HUES64 (cell line): Measurements from ENCODE around the gene NAMPT.
A peak's percentile ranks its signal among the peaks of the same experiment; 100 is the strongest.

Experiments used
- H3K27ac ChIP-seq: 2 replicates; pipeline ENCODE4 v1.7.0; 2013; ENCODE audit warnings: low read depth, low read length, inconsistent platforms
- H3K27me3 ChIP-seq: 2 replicates; pipeline ENCODE4 v1.6.1; 2013; ENCODE audit warnings: mild to moderate bottlenecking, low read length; ENCODE audit not compliant: insufficient read depth
- H3K36me3 ChIP-seq: 2 replicates; pipeline ENCODE4 v1.6.1; 2013; ENCODE audit warnings: mild to moderate bottlenecking, low read length; ENCODE audit not compliant: insufficient read depth
- H3K4me1 ChIP-seq: 2 replicates; pipeline ENCODE4 v1.6.1; 2013; ENCODE audit warnings: mild to moderate bottlenecking, low read length, moderate library complexity; ENCODE audit not compliant: insufficient read depth
- H3K4me3 ChIP-seq: 2 replicates; pipeline ENCODE4 v1.5.1; 2013; ENCODE audit warnings: mild to moderate bottlenecking, low read length, moderate library complexity
- H3K9ac ChIP-seq: 2 replicates; pipeline ENCODE4 v1.6.1; 2013; ENCODE audit warnings: mild to moderate bottlenecking, low read depth, low read length
- H3K9me3 ChIP-seq: 2 replicates; pipeline ENCODE4 v1.6.1; 2013; ENCODE audit warnings: low read depth, low read length; ENCODE audit not compliant: insufficient read depth
- WGBS: fragments of 150-250, 120-280 bp; methylation state at CpG from one replicate; pipeline ENCODE4 v1.1.7; 2013; ENCODE audit warnings: missing lambda C conversion rate; 5-methylcytosine and 5-hydroxymethylcytosine counted together

The NAMPT gene

GRCh38 chr7:106283831-106284713, 711 bp downstream of the NAMPT start:
- Histone ChIP-seq H3K27ac (peak overlapping the region; percentile 70; the same call in 1 of the 2 replicates), H3K36me3 (no peaks in the 10 kb centered on the region), H3K9me3 (no peaks in the 10 kb centered on the region), H3K27me3 (no peaks in the 10 kb centered on the region), H3K4me1 (peaks cover 27% of the 10 kb centered on the region), H3K4me3 (peak overlapping the region; percentile 76), H3K9ac (peak overlapping the region; percentile 71)
- under 1% methylated on average over 64 of the region's 72 CpGs for WGBS

- Histone ChIP-seq H3K4me1 (peaks cover 27% of the 10 kb centered on the region), H3K4me3 (peak overlapping the region; percentile 76), H3K9ac (peak overlapping the region; percentile 71; the same call in 1 of the 2 replicates), H3K27me3 (no peaks in the 10 kb centered on the region), H3K9me3 (no peaks in the 10 kb centered on the region), H3K27ac (no peak overlapping the region), H3K36me3 (no peaks in the 10 kb centered on the region)
- WGBS = 46% methylated on average over 3 of the region's 5 CpGs
Measured at GRCh38 chr7:106283501-106283830, 1.3 kb downstream of the NAMPT start.

- Histone ChIP-seq H3K36me3 (0 out of 2 replicates have a peak, but pooled peaks cover 3% of the 10 kb centered on the region), H3K4me1 (peaks cover 27% of the 10 kb centered on the region), H3K27ac (no peak overlapping the region), H3K27me3 (no peaks in the 10 kb centered on the region), H3K9ac (no peak overlapping the region), H3K4me3 (peak overlapping the region; percentile 76), H3K9me3 (no peaks in the 10 kb centered on the region)
- WGBS = 100% methylated on average over 2 of the region's 3 CpGs
Measured at GRCh38 chr7:106282852-106283251, 1.9 kb downstream of the NAMPT start.

DNA sequence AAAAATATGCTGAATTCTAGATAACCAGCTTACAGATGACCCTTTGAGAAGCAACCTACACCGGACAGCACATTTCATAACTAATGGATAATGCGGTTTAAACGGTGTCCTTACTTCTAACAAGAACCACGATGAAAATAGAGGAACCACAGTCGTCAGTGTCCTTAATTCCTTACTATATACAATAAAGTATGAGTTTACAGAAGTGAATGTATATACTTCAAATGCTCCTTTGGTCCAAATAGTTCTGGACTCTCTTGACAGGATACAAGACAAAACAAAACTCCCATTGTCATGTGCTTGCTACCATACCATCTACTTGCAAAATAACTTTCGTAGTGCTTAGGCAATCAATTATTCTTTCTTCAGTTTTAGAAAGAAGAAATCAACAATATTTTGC, 2.4 kb downstream of the NAMPT start:
- over 99% methylated on average over 5 of the region's 6 CpGs for WGBS
- Histone ChIP-seq H3K4me1 (peaks cover 27% of the 10 kb centered on the region), H3K9ac (no peak overlapping the region), H3K27me3 (no peaks in the 10 kb centered on the region), H3K4me3 (peak overlapping the region; percentile 76; the same call in 1 of the 2 replicates), H3K27ac (no peak overlapping the region), H3K9me3 (no peaks in the 10 kb centered on the region), H3K36me3 (peaks cover 8% of the 10 kb centered on the region)

- 92% methylated on average over 5 of the region's 5 CpGs for WGBS
- Histone ChIP-seq H3K27me3 (no peaks in the 10 kb centered on the region), H3K9me3 (no peaks in the 10 kb centered on the region), H3K4me1 (peaks cover 27% of the 10 kb centered on the region), H3K4me3 (no peak overlapping the region), H3K36me3 (peaks cover 14% of the 10 kb centered on the region), H3K27ac (no peak overlapping the region), H3K9ac (no peak overlapping the region)
Measured at GRCh38 chr7:106281585-106282318, 3.0 kb downstream of the NAMPT start.

DNA sequence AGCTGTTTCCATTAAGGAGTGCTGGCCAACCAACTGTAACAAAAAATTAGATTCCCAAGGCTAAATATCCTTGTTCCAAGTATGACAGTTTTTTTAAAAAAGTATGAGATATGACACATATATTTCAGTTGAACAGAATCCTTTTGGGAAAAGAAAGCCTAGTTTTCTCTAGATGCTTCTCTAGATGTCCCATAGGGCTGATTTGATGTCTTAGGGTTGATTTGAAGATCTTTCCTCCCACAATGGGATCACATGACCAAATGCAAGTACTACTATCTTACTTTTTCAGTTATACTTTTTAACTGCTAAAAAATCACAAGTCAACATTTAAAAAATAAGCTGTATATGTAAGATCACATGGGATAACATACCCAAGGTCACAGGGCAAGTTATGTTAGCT, 3.7 kb downstream of the NAMPT start:
- H3K36me3 ChIP-seq = peaks cover 20% of the 10 kb centered on the region
- H3K27me3 ChIP-seq = no peaks in the 10 kb centered on the region
- H3K4me3 ChIP-seq = no peak overlapping the region
- no peak overlapping the region for H3K9ac ChIP-seq
- H3K27ac ChIP-seq = no peak overlapping the region
- peaks cover 26% of the 10 kb centered on the region for H3K4me1 ChIP-seq
- no peaks in the 10 kb centered on the region for H3K9me3 ChIP-seq

DNA sequence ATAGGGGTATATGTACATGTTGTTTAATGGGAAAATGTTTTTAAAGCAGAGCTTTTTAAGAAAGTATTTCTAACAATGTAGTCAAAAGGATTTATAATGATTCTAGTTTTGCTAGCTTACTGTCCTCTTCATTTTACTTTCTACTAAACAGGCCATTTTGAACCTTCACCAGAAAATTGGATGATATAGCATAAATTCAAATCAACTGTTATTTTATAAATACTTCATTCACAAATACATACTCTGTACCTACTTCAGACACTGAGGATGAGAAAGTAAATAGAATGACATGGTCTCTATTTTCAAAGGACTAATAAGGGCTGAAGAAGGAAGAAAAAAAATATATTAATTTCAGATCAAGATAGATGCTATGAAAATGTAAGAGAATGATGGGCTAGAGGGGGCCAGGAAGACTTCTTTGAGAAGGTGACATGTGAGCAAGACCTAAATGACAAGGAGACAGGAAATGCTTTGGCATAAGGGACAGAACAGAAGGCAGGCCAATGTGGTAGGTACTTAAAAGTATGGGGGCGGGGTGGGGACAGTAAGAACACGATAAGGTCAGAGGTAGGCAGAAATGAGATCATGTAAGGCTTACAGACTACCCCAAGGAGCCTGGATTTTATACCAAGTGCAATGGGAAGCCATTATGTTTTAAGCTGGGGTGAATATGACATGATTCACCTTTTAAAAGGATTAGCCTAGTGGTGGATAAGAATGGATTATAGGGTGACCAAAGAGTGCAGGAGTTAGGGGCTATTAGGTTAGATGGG, 5.2 kb downstream of the NAMPT start:
- no peak overlapping the region for H3K27ac ChIP-seq
- WGBS = 90% methylated on average over 2 of the region's 2 CpGs
- H3K9ac ChIP-seq = no peak overlapping the region
- H3K9me3 ChIP-seq = no peaks in the 10 kb centered on the region
- H3K36me3 ChIP-seq = peaks cover 35% of the 10 kb centered on the region
- H3K4me3 ChIP-seq = no peak overlapping the region
- H3K27me3 ChIP-seq = no peaks in the 10 kb centered on the region
- H3K4me1 ChIP-seq = peaks cover 23% of the 10 kb centered on the region

DNA sequence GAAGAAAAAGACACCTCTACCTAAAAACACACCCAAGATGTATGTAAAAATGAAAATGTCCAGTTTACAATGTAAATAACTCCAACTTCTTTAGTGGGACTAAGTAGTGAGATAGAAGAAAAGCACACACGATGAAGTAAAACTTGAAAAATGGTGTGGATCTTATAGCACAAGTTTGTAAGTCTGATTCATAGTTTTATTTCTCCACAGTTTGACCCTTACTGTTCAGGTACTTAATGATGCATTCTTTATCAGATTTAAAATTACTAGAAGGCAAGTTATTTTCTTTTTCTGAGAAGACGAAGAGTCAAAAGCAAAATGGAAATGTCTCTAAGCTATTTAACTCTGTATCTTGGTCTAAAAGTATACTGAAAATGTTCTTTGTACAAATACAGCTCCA, 6.1 kb downstream of the NAMPT start:
- H3K36me3 ChIP-seq = peaks cover 44% of the 10 kb centered on the region
- 90% methylated on average over 1 of the region's 2 CpGs for WGBS
- H3K4me3 ChIP-seq = no peak overlapping the region
- H3K27ac ChIP-seq = no peak overlapping the region
- H3K4me1 ChIP-seq = peaks cover 23% of the 10 kb centered on the region
- no peaks in the 10 kb centered on the region for H3K9me3 ChIP-seq
- H3K27me3 ChIP-seq = no peaks in the 10 kb centered on the region
- no peak overlapping the region for H3K9ac ChIP-seq

GRCh38 chr7:106277976-106278375, 6.8 kb downstream of the NAMPT start:
- H3K27me3 ChIP-seq = no peaks in the 10 kb centered on the region
- H3K4me1 ChIP-seq = peaks cover 17% of the 10 kb centered on the region
- WGBS = 90% methylated on average over 1 of the region's 1 CpG
- no peak overlapping the region for H3K9ac ChIP-seq
- H3K9me3 ChIP-seq = no peaks in the 10 kb centered on the region
- H3K36me3 ChIP-seq = peaks cover 51% of the 10 kb centered on the region
- no peak overlapping the region for H3K27ac ChIP-seq
- no peak overlapping the region for H3K4me3 ChIP-seq

- Histone ChIP-seq H3K36me3 (peaks cover 66% of the 10 kb centered on the region), H3K4me3 (no peak overlapping the region), H3K9me3 (no peaks in the 10 kb centered on the region), H3K9ac (no peak overlapping the region), H3K4me1 (peaks cover 7% of the 10 kb centered on the region), H3K27me3 (no peaks in the 10 kb centered on the region), H3K27ac (no peak overlapping the region)
- 93% methylated on average over 10 of the region's 10 CpGs for WGBS
Measured at GRCh38 chr7:106276513-106276912, 8.3 kb downstream of the NAMPT start.
